Spleen (tissue), 11 donors: ENCODE measurements around the gene MED19. TPM values are rescaled to one million over a fixed set of nuclear protein-coding genes. Genes with fewer than 3 reads are reported as not detected.
A peak's percentile ranks its signal among the peaks of the same experiment; 100 is the strongest.

Experiments used
- DNase-seq: peaks from one replicate; pipeline ENCODE4 v3.0.0-alpha.2; 2020
- H3K27ac ChIP-seq, 8 donors: fragments of 200-600 bp; sonication (generic) in 7 of 8; 1 replicate in 4 of 8; 2 replicates in 4 of 8; pipeline versions ENCODE4 v1.5.0 to v1.8.0; 2016 to 2021; ENCODE audit warnings: inconsistent platforms in 4 of 8, mild to moderate bottlenecking in 4 of 8, moderate library complexity in 1 of 8
- H3K27me3 ChIP-seq, 7 donors: fragments of 200-600 bp; sonication (generic) in 6 of 7; replicated peaks in 1 of 7; 1 replicate in 4 of 7; 2 replicates in 3 of 7; pipeline versions ENCODE4 v1.5.0 to v1.8.0; 2016 to 2021; ENCODE audit warnings: inconsistent platforms in 3 of 7, mild to moderate bottlenecking in 1 of 7
- H3K36me3 ChIP-seq, 6 donors: fragments of 200-600 bp; sonication (generic) in 5 of 6; 1 replicate in 4 of 6; 2 replicates in 2 of 6; pipeline versions ENCODE4 v1.5.0 to v1.8.0; 2016 to 2021; ENCODE audit warnings: inconsistent platforms in 2 of 6
- H3K4me1 ChIP-seq, 6 donors: fragments of 200-600 bp; sonication (generic) in 5 of 6; 1 replicate in 3 of 6; 2 replicates in 3 of 6; pipeline versions ENCODE4 v1.5.0 to v1.8.0; 2016 to 2021; ENCODE audit warnings: inconsistent platforms in 3 of 6
- H3K4me3 ChIP-seq, 8 donors: fragments of 200-600 bp; sonication (generic) in 7 of 8; 1 replicate in 4 of 8; 2 replicates in 4 of 8; pipeline versions ENCODE4 v1.5.0 to v1.8.0; 2016 to 2021; ENCODE audit warnings: inconsistent platforms in 4 of 8, mild to moderate bottlenecking in 4 of 8, moderate library complexity in 2 of 8
- H3K9me3 ChIP-seq, 8 donors: fragments of 200-600 bp; sonication (generic) in 7 of 8; 1 replicate in 4 of 8; 2 replicates in 4 of 8; pipeline versions ENCODE4 v1.5.0 to v1.8.0; 2016 to 2021; ENCODE audit warnings: inconsistent platforms in 4 of 8
- CTCF ChIP-seq, 11 experiments: fragments of 200-600 bp in 7 of 11; fragments of 450-650 bp in 4 of 11; sonication (generic) in 4 of 11; IDR thresholded peaks in 8 of 11; conservative IDR thresholded peaks in 3 of 11; 1 replicate in 7 of 11; 2 replicates in 4 of 11; pipeline versions ENCODE4 v1.4.0 to v1.8.0; 2016 to 2021; ENCODE audit warnings: antibody characterized with exemption in 11 of 11, inconsistent platforms in 4 of 11, mild to moderate bottlenecking in 1 of 11
- POLR2A ChIP-seq, 3 donors: fragments of 450-650 bp; IDR thresholded peaks; one replicate each; pipeline ENCODE4 v1.5.1; 2017; ENCODE audit warnings: antibody characterized with exemption in 3 of 3, mild to moderate bottlenecking in 1 of 3
- POLR2AphosphoS5 ChIP-seq, 3 donors: sonication (generic); formaldehyde crosslinking; IDR thresholded peaks; one replicate each; pipeline ENCODE4 v1.5.1; 2017; ENCODE audit warnings: antibody characterized with exemption in 3 of 3
- WGBS, 5 donors: extraction: QIAGEN DNeasy Blood & Tissue Kit in 3 of 5; methylation state at CpG; one replicate each; pipeline versions ENCODE4 v1.1.5 to v1.1.7; 2013 to 2018; 5-methylcytosine and 5-hydroxymethylcytosine counted together
- intact Hi-C: fragments of 100-400 bp; cut with DNase I; formaldehyde crosslinking; loops from one replicate; pipeline ENCODE4 v1.15.0; 2023; ENCODE audit warnings: low total_unique reads
- polyA plus RNA-seq, 3 donors: library from polyadenylated mRNA; stranded (reverse); fragments of 200-250 nt; gene quantifications; one replicate each; pipeline ENCODE4 v1.2.1, GENCODE V29; 2013
- small RNA-seq, 4 donors: library from RNA; depleted of rRNA; stranded (forward); fragments of <200 nt; gene quantifications; one replicate each; pipeline ENCODE3, GENCODE V24; 2016
- total RNA-seq, 7 donors: library from RNA; depleted of rRNA in 3 of 7; stranded (reverse); fragments of >200 nt in 3 of 7; fragmentation: NEBNext Ultra II Directional in 4 of 7; extraction: Animal tissue kit (Norgen Biotek cat#: 25700) in 4 of 7; gene quantifications; one replicate each; pipeline versions ENCODE4 v1.1.0 to v1.2.1, GENCODE V29; 2016 to 2021
- donor health status: healthy with polysubstance abuse.
- donor health status: DM: no; HTN: no; CAD: no; lungs with moderate emphysema.
- donor health status: DM: no; HTN: no; CAD: no.
- donor health status: Bipolar disorder and iron deficiency.
- donor health status: healthy.
- donor health status: DM: no; HTN: no; CAD: no.
- donor health status: DM: yes; HTN: yes; CAD: no.

MED19 gene
- total and polyA plus RNA-seq, 10 donors: 8.3 to 14.7 (median 11.0) TPM

- intact Hi-C loops: loop anchor here (5.0 kb wide), 1 partner anchor 96 kb away; no protein-coding TSS in a partner anchor
- H3K27ac ChIP-seq: peak overlapping the region; percentile 61 to 94 (median 90)
- 0 to 1% (median 0%) methylated on average over 8 of the region's 8 CpGs for WGBS, 5 donors
These were observed 54.0 kb downstream of the MED19 start for GRCh38 chr11:57658023-57658361.

GRCh38 chr11:57657194-57658022, 54.6 kb downstream of the MED19 start, which contains the start of gene CLP1:
CLP1 (plus strand) TSS chr11:57657762; CDS start chr11:57659477, 1,715 bp downstream.
- Histone ChIP-seq H3K27ac (peak within 1 kb of the TSS; percentile 77 to 94 (median 90)), H3K36me3 (peaks cover 11 to 36% (median 30%) of the 10 kb centered on the region in 6 donors), H3K4me3 (peak within 1 kb of the TSS; percentile 54 to 85 (median 70)), H3K9me3 (no peaks in the 10 kb centered on the region), H3K4me1 (peaks cover 11 to 69% (median 31%) of the 10 kb centered on the region in 6 donors), H3K27me3 (no peaks in the 10 kb centered on the region)
- WGBS, 5 donors: 0 to 1% (median 0%) methylated on average over 16 to 45 of the region's 45 CpGs
- peak in 1 of 3 donors; percentile 55 for TF ChIP-seq POLR2A (IDR thresholded peaks at IDR 0.05)
- peak; percentile 93 to 96 (median 95) for TF ChIP-seq POLR2AphosphoS5 (IDR thresholded peaks at IDR 0.05)
- TF ChIP-seq CTCF (IDR thresholded peaks at IDR 0.05 in 8 of 11, conservative IDR thresholded peaks at IDR 0.05 in 3 of 11): peak in 5 of 11 experiments; percentile 14 to 59 (median 32)
- intact Hi-C loops: loop anchor here (5.0 kb wide), 1 partner anchor 95 kb away; no protein-coding TSS in a partner anchor
- DNase-seq: peak; percentile 99

More at GRCh38 chr11:57658023-57658361, 54.0 kb downstream of the MED19 start:
- Histone ChIP-seq H3K36me3 (peaks cover 11 to 41% (median 36%) of the 10 kb centered on the region in 6 donors), H3K4me1 (peaks cover 11 to 69% (median 29%) of the 10 kb centered on the region in 6 donors), H3K9me3 (no peaks in the 10 kb centered on the region), H3K4me3 (peak overlapping the region; percentile 54 to 85 (median 70)), H3K27me3 (no peaks in the 10 kb centered on the region)
- TF ChIP-seq POLR2A (IDR thresholded peaks at IDR 0.05): no peak
- TF ChIP-seq CTCF (IDR thresholded peaks at IDR 0.05 in 8 of 11, conservative IDR thresholded peaks at IDR 0.05 in 3 of 11): no peak
- TF ChIP-seq POLR2AphosphoS5 (IDR thresholded peaks at IDR 0.05): no peak
- no peak for DNase-seq

- no peaks in the 10 kb centered on the region for H3K27me3 ChIP-seq
- TF ChIP-seq POLR2A (IDR thresholded peaks at IDR 0.05) (no peak), POLR2AphosphoS5 (IDR thresholded peaks at IDR 0.05) (no peak), CTCF (IDR thresholded peaks at IDR 0.05 in 8 of 11, conservative IDR thresholded peaks at IDR 0.05 in 3 of 11) (no peak)
- no peak for DNase-seq
- peaks cover 7 to 30% (median 25%) of the 10 kb centered on the region in 6 donors for H3K36me3 ChIP-seq
- no peaks in the 10 kb centered on the region for H3K9me3 ChIP-seq
- H3K27ac ChIP-seq: peak overlapping the region; percentile 77 to 94 (median 90)
- intact Hi-C loops: loop anchor here (5.0 kb wide), 1 partner anchor 95 kb away; no protein-coding TSS in a partner anchor
- peaks cover 11 to 69% (median 33%) of the 10 kb centered on the region in 6 donors for H3K4me1 ChIP-seq
- 21 to 28% (median 26%) methylated on average over 5 of the region's 5 CpGs for WGBS, 5 donors
- H3K4me3 ChIP-seq: peak overlapping the region; percentile 54 to 85 (median 70)
These were observed 55.2 kb downstream of the MED19 start for GRCh38 chr11:57656885-57657193.

Small RNA genes lying within 50 kb of the gene (small RNA-seq; reads per million reads assigned to genes)
- gene TMX2-CTNND1: 0 reads per million in 4 donors

Other genes with a start within 250 kb of the MED19 start
- gene SLC43A1, start 196.5 kb downstream of the MED19 start, total RNA-seq: 10 to 100 TPM in 5 of 7 donors, 1 to 10 TPM in 2; 7.0 to 16.1 (median 13.0) TPM
- gene SLC43A1, start 196.5 kb downstream of the MED19 start, polyA plus RNA-seq: 1 to 10 TPM; 6.2 to 8.4 (median 6.4) TPM
- gene TIMM10, start 181.5 kb downstream of the MED19 start, total RNA-seq: 10 to 100 TPM; 28.1 to 58.7 (median 39.0) TPM
- 10 to 100 TPM; 38.7 to 57.4 (median 56.1) TPM for gene TIMM10, start 181.5 kb downstream of the MED19 start, polyA plus RNA-seq
- not detected for gene SMTNL1, start 174.6 kb downstream of the MED19 start, total RNA-seq
- not detected for gene SMTNL1, start 174.6 kb downstream of the MED19 start, polyA plus RNA-seq
- 100 to 1,000 TPM in 5 of 7 donors, 10 to 100 TPM in 2; 74.2 to 137 (median 112) TPM for gene UBE2L6, start 144.5 kb downstream of the MED19 start, total RNA-seq
- gene UBE2L6, start 144.5 kb downstream of the MED19 start, polyA plus RNA-seq: 100 to 1,000 TPM in 1 of 3 donors, 10 to 100 TPM in 2; 46.8 to 135 (median 79.5) TPM
- gene SERPING1, start 114.5 kb downstream of the MED19 start, total RNA-seq: 100 to 1,000 TPM; 121 to 364 (median 255) TPM
- 100 to 1,000 TPM; 104 to 187 (median 161) TPM for gene SERPING1, start 114.5 kb downstream of the MED19 start, polyA plus RNA-seq
- gene YPEL4, start 62.3 kb downstream of the MED19 start, total RNA-seq: 1 to 10 TPM in 6 of 7 donors, under 1 TPM in 1; 0.63 to 8.3 (median 2.2) TPM
- gene YPEL4, start 62.3 kb downstream of the MED19 start, polyA plus RNA-seq: 1 to 10 TPM in 1 of 3 donors, under 1 TPM in 2; 0.77 to 2.4 (median 1.00) TPM
- 10 to 100 TPM; 10.5 to 21.6 (median 14.6) TPM for gene CLP1, start 54.5 kb downstream of the MED19 start, total RNA-seq
- 10 to 100 TPM in 1 of 3 donors, 1 to 10 TPM in 2; 8.3 to 12.2 (median 8.4) TPM for gene CLP1, start 54.5 kb downstream of the MED19 start, polyA plus RNA-seq
- 10 to 100 TPM; 41.5 to 58.0 (median 51.2) TPM for gene ZDHHC5, start 44.1 kb downstream of the MED19 start, total RNA-seq
- 10 to 100 TPM; 14.0 to 16.7 (median 14.2) TPM for gene ZDHHC5, start 44.1 kb downstream of the MED19 start, polyA plus RNA-seq
- 10 to 100 TPM; 38.8 to 57.0 (median 51.9) TPM for gene TMX2, start 378 bp upstream of the MED19 start, total RNA-seq
- gene TMX2, start 378 bp upstream of the MED19 start, polyA plus RNA-seq: 10 to 100 TPM; 36.0 to 56.5 (median 46.3) TPM
- 100 to 1,000 TPM in 4 of 7 donors, 10 to 100 TPM in 3; 79.1 to 119 (median 104) TPM for gene SELENOH, start 29.3 kb upstream of the MED19 start, total RNA-seq
- 100 to 1,000 TPM; 175 to 247 (median 245) TPM for gene SELENOH, start 29.3 kb upstream of the MED19 start, polyA plus RNA-seq
- not detected for gene BTBD18, start 39.6 kb upstream of the MED19 start, total RNA-seq
- gene BTBD18, start 39.6 kb upstream of the MED19 start, polyA plus RNA-seq: not detected
- gene CTNND1, start 49.6 kb upstream of the MED19 start, total RNA-seq: 100 to 1,000 TPM in 6 of 7 donors, 10 to 100 TPM in 1; 89.4 to 227 (median 130) TPM
- gene CTNND1, start 49.6 kb upstream of the MED19 start, polyA plus RNA-seq: 10 to 100 TPM; 12.0 to 24.6 (median 13.0) TPM